IPS-18c (cell line): ENCODE results near the gene GMPPB.
"Not testable (repeated sequence)": the region's sequence is repeated elsewhere in the genome, so short reads cannot be mapped to it uniquely, and the experiment has no call there.

Experiments
- H3K4me3 ChIP-seq: 2 replicates; pipeline ENCODE4 v1.7.0; 2013; ENCODE audit warnings: low read depth, mild to moderate bottlenecking, low read length, moderate library complexity; ENCODE audit not compliant: insufficient read depth
- H3K9me3 ChIP-seq: one replicate; pipeline ENCODE4 v1.6.1; 2013; ENCODE audit warnings: mild to moderate bottlenecking, low read length, moderate library complexity; ENCODE audit not compliant: control insufficient read depth, insufficient read depth

Gene GMPPB

GRCh38 chr3:49686769-49687423 is 36.9 kb downstream of the GMPPB start:
- not testable (repeated sequence) for H3K9me3 ChIP-seq
- H3K4me3 ChIP-seq: peak overlapping the region; percentile 56

GRCh38 chr3:49686346-49686745 is 37.4 kb downstream of the GMPPB start:
- peak overlapping the region; percentile 56; the same call in 1 of the 2 replicates for H3K4me3 ChIP-seq
- H3K9me3 ChIP-seq: not testable (repeated sequence)

GRCh38 chr3:49685846-49686245 is 37.9 kb downstream of the GMPPB start:
- H3K4me3 ChIP-seq: peak overlapping the region; percentile 56; the same call in 1 of the 2 replicates
- not testable (repeated sequence) for H3K9me3 ChIP-seq

- H3K9me3 ChIP-seq, H3K4me3 ChIP-seq: not testable (repeated sequence)
Measured at GRCh38 chr3:49685103-49685502, 38.6 kb downstream of the GMPPB start.

GRCh38 chr3:49684453-49684852 is 39.3 kb downstream of the GMPPB start:
- H3K4me3 ChIP-seq, H3K9me3 ChIP-seq: not testable (repeated sequence)

- H3K9me3 ChIP-seq: no peaks in the 10 kb centered on the region
Measured at GRCh38 chr3:49683162-49683561, 40.6 kb downstream of the GMPPB start.

GRCh38 chr3:49681543-49681942 is 42.2 kb downstream of the GMPPB start:
- Histone ChIP-seq H3K4me3 (no peak overlapping the region), H3K9me3 (no peaks in the 10 kb centered on the region)

More at GRCh38 chr3:49683162-49683561, 40.6 kb downstream of the GMPPB start:
- H3K4me3 ChIP-seq: no peak overlapping the region

GRCh38 chr3:49681232-49681522 is 42.6 kb downstream of the GMPPB start:
- Histone ChIP-seq H3K9me3 (no peaks in the 10 kb centered on the region), H3K4me3 (no peak overlapping the region)

GRCh38 chr3:49680493-49681231 is 43.1 kb downstream of the GMPPB start:
- Histone ChIP-seq H3K9me3 (no peaks in the 10 kb centered on the region), H3K4me3 (no peak overlapping the region)

GRCh38 chr3:49675912-49676311 is 47.8 kb downstream of the GMPPB start:
- Histone ChIP-seq H3K9me3 (no peaks in the 10 kb centered on the region), H3K4me3 (no peak overlapping the region)

GRCh38 chr3:49674497-49674983 is 49.2 kb downstream of the GMPPB start:
- Histone ChIP-seq H3K9me3 (no peaks in the 10 kb centered on the region), H3K4me3 (peak overlapping the region; percentile 98)

GRCh38 chr3:49673715-49674496 is 49.8 kb downstream of the GMPPB start, which contains the start of gene APEH:
TSS of gene APEH (plus strand) at chr3:49674351. CDS start at chr3:49674402, 51 bp downstream.
- no peaks in the 10 kb centered on the region for H3K9me3 ChIP-seq
- H3K4me3 ChIP-seq: peak within 1 kb of the TSS; percentile 98

GRCh38 chr3:49673121-49673714 is 50.5 kb downstream of the GMPPB start:
- H3K9me3 ChIP-seq: no peaks in the 10 kb centered on the region
- peak overlapping the region; percentile 98 for H3K4me3 ChIP-seq

- H3K9me3 ChIP-seq: no peaks in the 10 kb centered on the region
- H3K4me3 ChIP-seq: no peak overlapping the region
Measured at GRCh38 chr3:49671291-49672288, 52.2 kb downstream of the GMPPB start.

GRCh38 chr3:49670940-49671290 is 52.8 kb downstream of the GMPPB start:
- Histone ChIP-seq H3K4me3 (no peak overlapping the region), H3K9me3 (no peaks in the 10 kb centered on the region)
